Muscle of leg (tissue), 9 donors: Measurements from ENCODE around the gene GABRG3. TPM values are rescaled to one million over a fixed set of nuclear protein-coding genes. Genes with fewer than 3 reads are reported as not detected.

ENCODE experiments used
- polyA plus RNA-seq, 8 donors: library from polyadenylated mRNA; unstranded; fragments of 120-200 nt; gene quantifications; one replicate each; pipeline versions ENCODE4 v1.2.1 to v1.2.3, GENCODE V29; 2013; ENCODE audit warnings: inconsistent platforms in 1 of 8, low replicate concordance in 1 of 8; ENCODE audit not compliant: insufficient read length in 8 of 8, insufficient read depth in 1 of 8
- total RNA-seq: library from RNA; stranded (reverse); fragments of 120-200 nt; gene quantifications from one replicate; pipeline ENCODE4 v1.2.4, GENCODE V29; 2013

Gene GABRG3
- total and polyA plus RNA-seq, 9 donors = 0.11 to 0.69 (median 0.34) TPM; not detected in 1

Other genes with a start within 250 kb of the GABRG3 start
- 2.3 TPM for gene GABRB3, start 198.1 kb upstream of the GABRG3 start, total RNA-seq
- 1 to 10 TPM in 6 of 8 donors, under 1 TPM in 2; 0.60 to 2.9 (median 1.4) TPM for gene GABRB3, start 198.1 kb upstream of the GABRG3 start, polyA plus RNA-seq
- gene GABRA5, start 104.1 kb upstream of the GABRG3 start, total RNA-seq = 0.31 TPM
- gene GABRA5, start 104.1 kb upstream of the GABRG3 start, polyA plus RNA-seq = under 1 TPM; 0.07 to 0.38 (median 0.25) TPM